GM12878 (cell line): Measurements from ENCODE around the gene PPDPF. TPM values are rescaled to one million over a fixed set of nuclear protein-coding genes. Genes with fewer than 3 reads are reported as not detected.

ENCODE experiments used
- BCL11A ChIP-seq: IDR thresholded peaks from 2 replicates; pipeline ENCODE4 v1.6.1; 2011; ENCODE audit warnings: low read depth, low read length
- DPF2 ChIP-seq: fragments of 450-650 bp; IDR thresholded peaks from 2 replicates; pipeline ENCODE4 v1.6.1; 2017; ENCODE audit warnings: mild to moderate bottlenecking
- ESRRA ChIP-seq: IDR thresholded peaks from 2 replicates; pipeline ENCODE4 v1.6.1; 2012; ENCODE audit warnings: mild to moderate bottlenecking, low read length, improper control_type of control experiment
- GABPA ChIP-seq: IDR thresholded peaks from 2 replicates; pipeline ENCODE4 v1.6.1; 2014; ENCODE audit warnings: antibody characterized with exemption, low read depth, mild to moderate bottlenecking, inconsistent platforms
- GATAD2B ChIP-seq: fragments of 450-650 bp; conservative IDR thresholded peaks from 2 replicates; pipeline ENCODE4 v1.6.1; 2017; ENCODE audit warnings: low read depth, mild to moderate bottlenecking, moderate library complexity
- HDAC6 ChIP-seq: fragments of 200-600 bp; sonication (generic); IDR thresholded peaks from one replicate; pipeline ENCODE4 v1.8.0; 2017; ENCODE audit warnings: antibody characterized with exemption; ENCODE audit not compliant: unreplicated experiment
- MXI1 ChIP-seq: fragments of 150-350 bp; IDR thresholded peaks from 2 replicates; pipeline ENCODE4 v1.6.1; 2011; ENCODE audit warnings: low read depth, mild to moderate bottlenecking, inconsistent platforms, low read length, improper control_type of control experiment
- NR2F1 ChIP-seq: fragments of 450-650 bp; conservative IDR thresholded peaks from 2 replicates; pipeline ENCODE4 v1.6.1; 2017; ENCODE audit warnings: mild to moderate bottlenecking
- SMAD1 ChIP-seq: fragments of 450-650 bp; IDR thresholded peaks from 2 replicates; pipeline ENCODE4 v1.6.1; 2018; ENCODE audit warnings: mild to moderate bottlenecking, low read depth; ENCODE audit not compliant: partially characterized antibody
- STAT3 ChIP-seq: IDR thresholded peaks from 2 replicates; pipeline ENCODE4 v1.6.1; 2011; ENCODE audit warnings: low read depth, low read length, improper control_type of control experiment
- TARDBP ChIP-seq: IDR thresholded peaks from 2 replicates; pipeline ENCODE4 v1.6.1; 2016; ENCODE audit warnings: borderline replicate concordance
- YBX1 ChIP-seq: fragments of 450-650 bp; IDR thresholded peaks from 2 replicates; pipeline ENCODE4 v1.6.1; 2016; ENCODE audit warnings: antibody characterized with exemption
- polyA plus RNA-seq, 11 experiments: library from polyadenylated mRNA; depleted of rRNA in 4 of 11; unstranded in 6 of 11; stranded (reverse) in 5 of 11; fragments of >200 nt; fragmentation: Nextera tagmentation in 4 of 11; fragmentation: Illumina TruSeq in 1 of 11; extraction: Ambion mirVana in 4 of 11; extraction: Trizol in 1 of 11; gene quantifications; 1 replicate in 1 of 11; 2 replicates in 10 of 11; pipeline versions ENCODE4 v1.2.1 to v1.2.3, GENCODE V29; 2011 to 2016; ENCODE audit warnings: inconsistent platforms in 2 of 11, missing spikeins in 2 of 11, low read depth in 1 of 11
- total RNA-seq, 4 experiments: library from RNA; depleted of rRNA in 3 of 4; stranded (reverse); fragments of >200 nt in 3 of 4; fragmentation: Illumina TruSeq in 1 of 4; extraction: Trizol in 1 of 4; gene quantifications; 2 replicates each; pipeline versions ENCODE4 v1.2.1 to v1.2.3, GENCODE V29; 2013 to 2021
- TF ChIP-seq, protein P1 (sequence below): fragments of 450-650 bp; IDR thresholded peaks from 2 replicates; pipeline ENCODE4 v1.6.1; 2017; ENCODE audit warnings: low read depth, mild to moderate bottlenecking, moderate library complexity
- TF ChIP-seq, protein P2 (sequence below), 3 experiments: IDR thresholded peaks in 2 of 3; conservative IDR thresholded peaks in 1 of 3; 2 replicates each; pipeline ENCODE4 v1.5.1; 2011; ENCODE audit warnings: low read depth in 3 of 3, low read length in 3 of 3, mild to moderate bottlenecking in 3 of 3, control low read depth in 2 of 3, moderate library complexity in 2 of 3, inconsistent platforms in 1 of 3, mixed read lengths in 1 of 3; ENCODE audit not compliant: control insufficient read depth in 2 of 3, insufficient read depth in 1 of 3; ENCODE audit errors: extremely low read depth in 1 of 3
- TF ChIP-seq, protein P3 (sequence below): fragments of 450-650 bp; conservative IDR thresholded peaks from 2 replicates; pipeline ENCODE4 v1.6.1; 2017; ENCODE audit warnings: mild to moderate bottlenecking, moderate library complexity
- TF ChIP-seq, protein P4 (sequence below): IDR thresholded peaks from 2 replicates; pipeline ENCODE4 v1.6.1; 2011; ENCODE audit warnings: low read depth, mild to moderate bottlenecking, low read length, moderate library complexity, borderline replicate concordance; ENCODE audit errors: extremely low read depth
- TF ChIP-seq, protein P5 (sequence below): fragments of 450-650 bp; formaldehyde crosslinking; IDR thresholded peaks from 2 replicates; pipeline ENCODE4 v1.4.0; 2020; ENCODE audit warnings: mild to moderate bottlenecking, moderate library complexity

PPDPF gene
- total and polyA plus RNA-seq, 10 of the 15 experiments (the other 5 are each of a cell fraction or from before 2014, with no cell fraction given) = 0.32 to 154 (median 22.8) TPM

DNA sequence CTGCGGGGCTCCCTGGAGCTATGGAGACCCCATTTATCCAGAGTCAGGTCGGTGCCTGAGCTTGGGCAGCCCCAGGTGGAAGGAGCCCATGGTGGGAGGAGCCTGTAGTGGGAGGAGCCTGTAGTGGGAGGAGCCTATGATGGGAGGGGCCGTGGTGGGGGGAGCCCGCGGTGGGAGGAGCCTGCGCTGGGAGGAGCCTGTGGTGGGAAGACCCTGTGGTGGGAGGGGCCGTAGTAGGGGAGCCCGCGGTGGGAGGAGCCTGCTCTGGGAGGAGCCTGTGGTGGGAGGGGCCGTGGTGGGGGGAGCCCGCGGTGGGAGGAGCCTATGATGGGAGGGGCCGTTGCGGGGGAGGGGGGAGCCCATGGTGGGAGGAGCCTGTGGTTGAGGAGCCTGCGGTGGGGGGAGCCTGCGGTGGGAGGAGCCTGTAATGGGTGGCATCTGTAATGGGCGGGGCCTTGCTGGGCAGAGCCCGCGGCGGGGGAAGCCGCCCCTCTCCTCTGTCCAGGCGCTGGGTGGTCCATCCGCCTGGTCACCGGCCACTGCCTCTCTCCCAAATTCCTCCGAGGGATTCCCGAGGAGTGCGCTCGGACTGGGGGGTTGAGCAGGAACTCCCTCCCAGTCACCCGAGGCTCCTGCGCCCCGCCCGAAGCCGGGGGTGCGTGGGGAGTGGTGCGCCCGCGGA lies 32.8 kb downstream of the PPDPF start (continued):
- TF ChIP-seq YBX1 (no peak), MXI1 (no peak), STAT3 (no peak), NR2F1 (0 out of 2 replicates have a peak, but pooled peaks have one; percentile 5), GATAD2B (peak; percentile 58), HDAC6 (no peak), SMAD1 (no peak), GABPA (no peak), BCL11A (no peak), DPF2 (peak; percentile 33), TARDBP (no peak), ESRRA (no peak)
- TF ChIP-seq, protein P1, sequence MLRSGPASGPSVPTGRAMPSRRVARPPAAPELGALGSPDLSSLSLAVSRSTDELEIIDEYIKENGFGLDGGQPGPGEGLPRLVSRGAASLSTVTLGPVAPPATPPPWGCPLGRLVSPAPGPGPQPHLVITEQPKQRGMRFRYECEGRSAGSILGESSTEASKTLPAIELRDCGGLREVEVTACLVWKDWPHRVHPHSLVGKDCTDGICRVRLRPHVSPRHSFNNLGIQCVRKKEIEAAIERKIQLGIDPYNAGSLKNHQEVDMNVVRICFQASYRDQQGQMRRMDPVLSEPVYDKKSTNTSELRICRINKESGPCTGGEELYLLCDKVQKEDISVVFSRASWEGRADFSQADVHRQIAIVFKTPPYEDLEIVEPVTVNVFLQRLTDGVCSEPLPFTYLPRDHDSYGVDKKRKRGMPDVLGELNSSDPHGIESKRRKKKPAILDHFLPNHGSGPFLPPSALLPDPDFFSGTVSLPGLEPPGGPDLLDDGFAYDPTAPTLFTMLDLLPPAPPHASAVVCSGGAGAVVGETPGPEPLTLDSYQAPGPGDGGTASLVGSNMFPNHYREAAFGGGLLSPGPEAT = peak; percentile 15; the same call in 1 of the 2 replicates
- TF ChIP-seq, protein P2, sequence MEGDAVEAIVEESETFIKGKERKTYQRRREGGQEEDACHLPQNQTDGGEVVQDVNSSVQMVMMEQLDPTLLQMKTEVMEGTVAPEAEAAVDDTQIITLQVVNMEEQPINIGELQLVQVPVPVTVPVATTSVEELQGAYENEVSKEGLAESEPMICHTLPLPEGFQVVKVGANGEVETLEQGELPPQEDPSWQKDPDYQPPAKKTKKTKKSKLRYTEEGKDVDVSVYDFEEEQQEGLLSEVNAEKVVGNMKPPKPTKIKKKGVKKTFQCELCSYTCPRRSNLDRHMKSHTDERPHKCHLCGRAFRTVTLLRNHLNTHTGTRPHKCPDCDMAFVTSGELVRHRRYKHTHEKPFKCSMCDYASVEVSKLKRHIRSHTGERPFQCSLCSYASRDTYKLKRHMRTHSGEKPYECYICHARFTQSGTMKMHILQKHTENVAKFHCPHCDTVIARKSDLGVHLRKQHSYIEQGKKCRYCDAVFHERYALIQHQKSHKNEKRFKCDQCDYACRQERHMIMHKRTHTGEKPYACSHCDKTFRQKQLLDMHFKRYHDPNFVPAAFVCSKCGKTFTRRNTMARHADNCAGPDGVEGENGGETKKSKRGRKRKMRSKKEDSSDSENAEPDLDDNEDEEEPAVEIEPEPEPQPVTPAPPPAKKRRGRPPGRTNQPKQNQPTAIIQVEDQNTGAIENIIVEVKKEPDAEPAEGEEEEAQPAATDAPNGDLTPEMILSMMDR (IDR thresholded peaks at IDR 0.05 in 2 of 3, conservative IDR thresholded peaks at IDR 0.05 in 1 of 3; ENCODE audit: control insufficient read depth in 2 of 3, extremely low read depth in 1 of 3, insufficient read depth in 1 of 3, low read depth in 3 of 3, low read length in 3 of 3) = no peak
- TF ChIP-seq, protein P3, sequence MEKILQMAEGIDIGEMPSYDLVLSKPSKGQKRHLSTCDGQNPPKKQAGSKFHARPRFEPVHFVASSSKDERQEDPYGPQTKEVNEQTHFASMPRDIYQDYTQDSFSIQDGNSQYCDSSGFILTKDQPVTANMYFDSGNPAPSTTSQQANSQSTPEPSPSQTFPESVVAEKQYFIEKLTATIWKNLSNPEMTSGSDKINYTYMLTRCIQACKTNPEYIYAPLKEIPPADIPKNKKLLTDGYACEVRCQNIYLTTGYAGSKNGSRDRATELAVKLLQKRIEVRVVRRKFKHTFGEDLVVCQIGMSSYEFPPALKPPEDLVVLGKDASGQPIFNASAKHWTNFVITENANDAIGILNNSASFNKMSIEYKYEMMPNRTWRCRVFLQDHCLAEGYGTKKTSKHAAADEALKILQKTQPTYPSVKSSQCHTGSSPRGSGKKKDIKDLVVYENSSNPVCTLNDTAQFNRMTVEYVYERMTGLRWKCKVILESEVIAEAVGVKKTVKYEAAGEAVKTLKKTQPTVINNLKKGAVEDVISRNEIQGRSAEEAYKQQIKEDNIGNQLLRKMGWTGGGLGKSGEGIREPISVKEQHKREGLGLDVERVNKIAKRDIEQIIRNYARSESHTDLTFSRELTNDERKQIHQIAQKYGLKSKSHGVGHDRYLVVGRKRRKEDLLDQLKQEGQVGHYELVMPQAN = 0 out of 2 replicates have a peak, but pooled peaks have one; percentile 42
- TF ChIP-seq, protein P4, sequence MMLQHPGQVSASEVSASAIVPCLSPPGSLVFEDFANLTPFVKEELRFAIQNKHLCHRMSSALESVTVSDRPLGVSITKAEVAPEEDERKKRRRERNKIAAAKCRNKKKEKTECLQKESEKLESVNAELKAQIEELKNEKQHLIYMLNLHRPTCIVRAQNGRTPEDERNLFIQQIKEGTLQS = no peak
- TF ChIP-seq, protein P5, sequence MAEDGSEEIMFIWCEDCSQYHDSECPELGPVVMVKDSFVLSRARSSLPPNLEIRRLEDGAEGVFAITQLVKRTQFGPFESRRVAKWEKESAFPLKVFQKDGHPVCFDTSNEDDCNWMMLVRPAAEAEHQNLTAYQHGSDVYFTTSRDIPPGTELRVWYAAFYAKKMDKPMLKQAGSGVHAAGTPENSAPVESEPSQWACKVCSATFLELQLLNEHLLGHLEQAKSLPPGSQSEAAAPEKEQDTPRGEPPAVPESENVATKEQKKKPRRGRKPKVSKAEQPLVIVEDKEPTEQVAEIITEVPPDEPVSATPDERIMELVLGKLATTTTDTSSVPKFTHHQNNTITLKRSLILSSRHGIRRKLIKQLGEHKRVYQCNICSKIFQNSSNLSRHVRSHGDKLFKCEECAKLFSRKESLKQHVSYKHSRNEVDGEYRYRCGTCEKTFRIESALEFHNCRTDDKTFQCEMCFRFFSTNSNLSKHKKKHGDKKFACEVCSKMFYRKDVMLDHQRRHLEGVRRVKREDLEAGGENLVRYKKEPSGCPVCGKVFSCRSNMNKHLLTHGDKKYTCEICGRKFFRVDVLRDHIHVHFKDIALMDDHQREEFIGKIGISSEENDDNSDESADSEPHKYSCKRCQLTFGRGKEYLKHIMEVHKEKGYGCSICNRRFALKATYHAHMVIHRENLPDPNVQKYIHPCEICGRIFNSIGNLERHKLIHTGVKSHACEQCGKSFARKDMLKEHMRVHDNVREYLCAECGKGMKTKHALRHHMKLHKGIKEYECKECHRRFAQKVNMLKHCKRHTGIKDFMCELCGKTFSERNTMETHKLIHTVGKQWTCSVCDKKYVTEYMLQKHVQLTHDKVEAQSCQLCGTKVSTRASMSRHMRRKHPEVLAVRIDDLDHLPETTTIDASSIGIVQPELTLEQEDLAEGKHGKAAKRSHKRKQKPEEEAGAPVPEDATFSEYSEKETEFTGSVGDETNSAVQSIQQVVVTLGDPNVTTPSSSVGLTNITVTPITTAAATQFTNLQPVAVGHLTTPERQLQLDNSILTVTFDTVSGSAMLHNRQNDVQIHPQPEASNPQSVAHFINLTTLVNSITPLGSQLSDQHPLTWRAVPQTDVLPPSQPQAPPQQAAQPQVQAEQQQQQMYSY (CRISPR knock-in tag) = no peak
